ENCODE results near the gene FGGY.
A peak's percentile ranks its signal among the peaks of the same experiment; 100 is the strongest.
"Not testable (repeated sequence)": the region's sequence is repeated elsewhere in the genome, so short reads cannot be mapped to it uniquely, and the experiment has no call there.

Gene FGGY

DNA sequence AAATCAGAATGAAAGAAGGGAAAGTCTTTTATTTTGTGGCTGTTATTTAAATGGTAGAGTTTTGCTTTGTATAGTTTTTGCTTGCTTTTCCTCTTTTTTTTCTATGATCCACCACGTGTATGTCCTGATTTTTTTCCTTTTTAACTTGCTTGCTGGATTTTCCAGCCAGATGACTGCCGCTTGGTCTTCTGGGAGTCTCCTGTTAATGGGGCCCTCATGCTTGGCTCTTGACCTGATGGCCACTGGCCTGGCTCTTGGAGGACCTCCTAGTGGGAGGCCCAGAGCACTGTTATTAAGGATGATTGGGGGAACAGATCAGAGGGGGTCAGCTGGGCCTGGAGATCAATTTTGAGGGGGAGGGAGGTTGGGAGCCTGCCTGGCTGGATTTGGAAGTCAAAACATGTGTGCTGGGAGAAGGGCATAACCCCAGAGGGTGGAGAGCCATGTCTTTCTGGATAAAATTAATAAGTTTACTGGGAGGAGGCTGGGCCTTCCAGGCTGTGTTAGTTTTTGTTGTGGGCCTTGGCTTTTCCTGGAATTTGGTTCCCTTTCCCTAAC lies 1.2 kb downstream of the FGGY start:
- peak overlapping the region; percentile 22 for H3K27ac ChIP-seq (ENCODE audit: low read depth, low read length)
- no peaks in the 10 kb centered on the region for H3K27me3 ChIP-seq (ENCODE audit: control insufficient read depth in 1 of 2, insufficient read depth in 2 of 2, low read length in 2 of 2)
- peaks cover 0 to 4% of the 10 kb centered on the region in 2 donors for H3K9me3 ChIP-seq (ENCODE audit: control insufficient read depth in 1 of 2, low read length in 2 of 2)
- peak overlapping the region in 1 of 2 donors; percentile 90 for H3K9ac ChIP-seq (ENCODE audit: low read depth in 1 of 2, low read length in 2 of 2)
- H3K4me3 ChIP-seq (ENCODE audit: low read depth in 1 of 2, low read length in 2 of 2): peak overlapping the region in 1 of 2 donors; percentile 13
- H3K4me1 ChIP-seq (ENCODE audit: control insufficient read depth in 1 of 2, insufficient read depth in 2 of 2, low read length in 2 of 2): peaks cover 14 to 18% of the 10 kb centered on the region in 2 donors
- no peaks in the 10 kb centered on the region for H3K36me3 ChIP-seq (ENCODE audit: control insufficient read depth in 1 of 2, insufficient read depth in 2 of 2, low read length in 2 of 2)

DNA sequence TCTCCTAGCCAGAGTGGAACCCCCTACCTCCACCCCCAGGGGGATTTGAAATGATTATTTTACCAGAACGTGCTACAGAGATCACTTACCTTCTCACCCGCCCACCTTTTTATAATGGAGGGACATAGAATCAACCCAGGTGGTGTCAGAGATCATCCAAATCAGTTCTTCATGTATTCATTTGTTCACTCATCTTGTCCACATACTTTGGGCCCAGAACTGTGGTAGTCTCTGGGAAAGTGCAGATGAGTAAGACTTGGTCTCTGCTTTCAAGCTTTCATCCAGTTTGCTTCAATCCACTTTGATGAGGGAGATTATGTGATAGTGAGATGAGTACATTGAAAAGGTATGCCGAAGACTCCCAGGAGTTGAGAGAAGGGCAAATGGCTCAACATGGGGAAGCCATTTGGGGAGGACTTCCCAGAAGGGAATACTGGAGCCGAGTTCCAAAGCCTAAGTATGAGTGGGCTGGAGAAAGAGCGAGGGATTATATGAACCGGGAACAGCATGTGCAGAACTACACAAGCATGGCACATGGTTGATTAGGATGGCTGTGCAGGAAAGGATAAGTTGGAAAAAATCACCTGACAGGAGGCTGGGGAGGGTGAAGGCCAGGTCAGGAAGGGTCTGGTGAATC lies 1.9 kb downstream of the FGGY start:
- Histone ChIP-seq H3K27me3 (ENCODE audit: control insufficient read depth in 1 of 2, insufficient read depth in 2 of 2, low read length in 2 of 2) (no peaks in the 10 kb centered on the region), H3K36me3 (ENCODE audit: control insufficient read depth in 1 of 2, insufficient read depth in 2 of 2, low read length in 2 of 2) (no peaks in the 10 kb centered on the region), H3K9ac (ENCODE audit: low read depth in 1 of 2, low read length in 2 of 2) (no peak overlapping the region), H3K4me1 (ENCODE audit: control insufficient read depth in 1 of 2, insufficient read depth in 2 of 2, low read length in 2 of 2) (peaks cover 14 to 18% of the 10 kb centered on the region in 2 donors), H3K4me3 (ENCODE audit: low read depth in 1 of 2, low read length in 2 of 2) (no peak overlapping the region), H3K9me3 (ENCODE audit: control insufficient read depth in 1 of 2, low read length in 2 of 2) (peaks cover 0 to 4% of the 10 kb centered on the region in 2 donors), H3K27ac (ENCODE audit: low read depth, low read length) (no peak overlapping the region)

DNA sequence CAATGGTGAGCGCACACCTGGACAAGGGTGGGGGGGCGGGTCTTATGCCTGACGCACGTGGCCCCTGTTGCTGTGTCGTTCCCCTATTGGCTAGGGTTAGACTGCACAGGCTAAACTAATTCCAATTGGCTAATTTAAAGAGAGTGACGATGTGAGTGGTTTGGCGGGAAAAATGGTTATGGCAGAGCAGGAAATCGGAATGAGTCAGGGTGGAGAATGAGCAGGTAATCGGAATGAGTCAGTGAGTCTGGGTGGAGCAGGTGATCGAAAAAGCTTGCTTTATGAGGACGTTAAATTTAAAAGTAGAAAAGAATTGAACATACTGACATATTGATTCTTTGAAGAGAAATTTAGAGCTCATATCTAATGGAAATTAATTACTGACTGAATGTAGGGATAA lies 2.8 kb downstream of the FGGY start:
- H3K4me3 ChIP-seq (ENCODE audit: low read depth in 1 of 2, low read length in 2 of 2); H3K36me3 ChIP-seq (ENCODE audit: control insufficient read depth in 1 of 2, insufficient read depth in 2 of 2, low read length in 2 of 2); H3K27ac ChIP-seq (ENCODE audit: low read depth, low read length); H3K27me3 ChIP-seq (ENCODE audit: control insufficient read depth in 1 of 2, insufficient read depth in 2 of 2, low read length in 2 of 2); H3K9ac ChIP-seq (ENCODE audit: low read depth in 1 of 2, low read length in 2 of 2); H3K9me3 ChIP-seq (ENCODE audit: control insufficient read depth in 1 of 2, low read length in 2 of 2): not testable (repeated sequence)
- peaks cover 14 to 18% of the 10 kb centered on the region in 2 donors for H3K4me1 ChIP-seq (ENCODE audit: control insufficient read depth in 1 of 2, insufficient read depth in 2 of 2, low read length in 2 of 2)

DNA sequence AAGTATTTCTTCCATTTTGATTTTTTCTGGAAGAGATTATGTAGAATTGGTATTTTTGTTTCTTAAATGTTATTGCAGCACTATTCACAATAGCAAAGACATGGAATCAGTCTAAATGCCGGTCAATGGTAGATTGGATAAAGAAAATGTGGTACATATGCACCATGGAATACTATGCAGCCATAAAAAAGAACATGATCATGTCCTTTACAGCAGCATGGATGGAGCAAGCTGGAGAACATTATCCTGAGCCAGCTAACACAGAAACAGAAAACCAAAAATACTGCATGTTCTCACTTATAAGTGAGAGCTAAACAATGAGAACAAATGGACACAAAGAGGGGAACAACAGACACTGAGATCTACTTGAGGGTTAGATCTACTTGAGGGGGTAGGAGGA lies 5.4 kb downstream of the FGGY start:
- Histone ChIP-seq H3K4me3 (ENCODE audit: low read depth in 1 of 2, low read length in 2 of 2) (no peak overlapping the region), H3K27ac (ENCODE audit: low read depth, low read length) (no peak overlapping the region), H3K27me3 (ENCODE audit: control insufficient read depth in 1 of 2, insufficient read depth in 2 of 2, low read length in 2 of 2) (no peaks in the 10 kb centered on the region)

DNA sequence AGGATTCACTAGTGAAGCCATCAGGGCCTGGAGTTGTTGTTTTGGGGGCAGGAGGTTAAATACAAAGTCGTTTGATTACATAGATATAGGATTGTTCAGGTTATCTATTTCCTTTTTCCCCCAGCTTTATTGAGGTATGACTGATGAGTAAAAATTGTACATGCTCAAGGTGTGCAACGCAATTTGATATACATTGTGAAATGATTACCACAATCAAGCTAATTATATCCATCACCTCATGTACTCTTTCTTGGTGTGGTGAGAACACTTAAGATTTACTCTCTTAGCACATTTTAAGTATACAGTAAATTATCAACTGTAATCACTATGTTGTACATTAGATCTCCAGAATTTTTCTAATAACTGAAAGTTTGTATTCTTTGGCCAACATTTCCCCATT lies 6.0 kb downstream of the FGGY start:
- Histone ChIP-seq H3K36me3 (ENCODE audit: control insufficient read depth in 1 of 2, insufficient read depth in 2 of 2, low read length in 2 of 2) (no peaks in the 10 kb centered on the region), H3K27ac (ENCODE audit: low read depth, low read length) (no peak overlapping the region), H3K9ac (ENCODE audit: low read depth in 1 of 2, low read length in 2 of 2) (no peak overlapping the region), H3K4me3 (ENCODE audit: low read depth in 1 of 2, low read length in 2 of 2) (no peak overlapping the region), H3K9me3 (ENCODE audit: control insufficient read depth in 1 of 2, low read length in 2 of 2) (peaks cover 8 to 14% of the 10 kb centered on the region in 2 donors), H3K27me3 (ENCODE audit: control insufficient read depth in 1 of 2, insufficient read depth in 2 of 2, low read length in 2 of 2) (no peaks in the 10 kb centered on the region), H3K4me1 (ENCODE audit: control insufficient read depth in 1 of 2, insufficient read depth in 2 of 2, low read length in 2 of 2) (peaks cover 4% of the 10 kb centered on the region in 2 donors)

More for the DNA sequence above, 5.4 kb downstream of the FGGY start:
- Histone ChIP-seq H3K9ac (ENCODE audit: low read depth in 1 of 2, low read length in 2 of 2) (no peak overlapping the region), H3K4me1 (ENCODE audit: control insufficient read depth in 1 of 2, insufficient read depth in 2 of 2, low read length in 2 of 2) (peaks cover 4 to 7% of the 10 kb centered on the region in 2 donors), H3K9me3 (ENCODE audit: control insufficient read depth in 1 of 2, low read length in 2 of 2) (peaks cover 8 to 14% of the 10 kb centered on the region in 2 donors), H3K36me3 (ENCODE audit: control insufficient read depth in 1 of 2, insufficient read depth in 2 of 2, low read length in 2 of 2) (no peaks in the 10 kb centered on the region)

DNA sequence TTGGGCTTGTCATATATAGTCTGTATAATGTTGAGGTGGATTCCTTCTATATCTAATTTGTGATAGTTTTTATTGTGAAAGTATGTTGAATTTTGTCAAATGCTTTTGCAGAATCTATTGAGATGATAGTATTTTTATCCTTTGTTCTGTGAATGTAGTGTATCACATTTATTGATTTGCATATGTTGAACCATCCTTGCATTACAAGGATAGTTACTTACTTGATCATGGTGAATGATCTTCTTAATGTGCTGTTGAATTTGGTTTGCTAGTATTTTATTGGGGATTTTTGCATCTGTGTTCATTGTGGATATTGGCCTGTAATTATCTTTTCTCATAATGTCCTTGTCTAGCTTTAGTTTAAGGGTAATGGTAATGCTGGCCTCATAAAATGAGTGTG lies 8.3 kb downstream of the FGGY start:
- Histone ChIP-seq H3K27me3 (ENCODE audit: control insufficient read depth in 1 of 2, insufficient read depth in 2 of 2, low read length in 2 of 2) (no peaks in the 10 kb centered on the region), H3K4me1 (ENCODE audit: control insufficient read depth in 1 of 2, insufficient read depth in 2 of 2, low read length in 2 of 2) (no peaks in the 10 kb centered on the region), H3K9ac (ENCODE audit: low read depth in 1 of 2, low read length in 2 of 2) (no peak overlapping the region), H3K27ac (ENCODE audit: low read depth, low read length) (no peak overlapping the region), H3K36me3 (ENCODE audit: control insufficient read depth in 1 of 2, insufficient read depth in 2 of 2, low read length in 2 of 2) (no peaks in the 10 kb centered on the region), H3K9me3 (ENCODE audit: control insufficient read depth in 1 of 2, low read length in 2 of 2) (peaks cover 8 to 14% of the 10 kb centered on the region in 2 donors), H3K4me3 (ENCODE audit: low read depth in 1 of 2, low read length in 2 of 2) (no peak overlapping the region)

DNA sequence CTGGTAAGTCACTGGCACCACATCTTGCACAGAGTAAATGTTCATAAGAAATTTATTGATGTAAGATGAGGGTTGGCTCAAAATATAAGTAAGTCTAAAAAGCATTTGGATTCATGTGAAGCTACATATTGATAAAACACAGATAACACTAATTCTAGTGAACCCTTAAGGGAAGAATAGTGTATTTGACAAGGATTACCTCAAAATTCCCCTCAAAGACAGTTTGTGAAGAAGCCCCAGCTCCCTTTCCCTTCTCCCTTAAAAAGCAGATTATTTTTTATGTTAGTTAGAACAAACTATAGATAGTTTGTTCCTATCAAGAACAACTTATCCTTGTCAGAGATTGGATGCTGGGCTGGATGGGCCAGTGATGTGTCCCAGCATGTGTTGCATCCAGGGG lies 10.7 kb downstream of the FGGY start:
- H3K9me3 ChIP-seq (ENCODE audit: control insufficient read depth in 1 of 2, low read length in 2 of 2): peaks cover 8 to 9% of the 10 kb centered on the region in 2 donors
- H3K36me3 ChIP-seq (ENCODE audit: control insufficient read depth in 1 of 2, insufficient read depth in 2 of 2, low read length in 2 of 2): no peaks in the 10 kb centered on the region
- no peaks in the 10 kb centered on the region for H3K4me1 ChIP-seq (ENCODE audit: control insufficient read depth in 1 of 2, insufficient read depth in 2 of 2, low read length in 2 of 2)
- no peak overlapping the region for H3K4me3 ChIP-seq (ENCODE audit: low read depth in 1 of 2, low read length in 2 of 2)
- H3K27ac ChIP-seq (ENCODE audit: low read depth, low read length): no peak overlapping the region
- H3K27me3 ChIP-seq (ENCODE audit: control insufficient read depth in 1 of 2, insufficient read depth in 2 of 2, low read length in 2 of 2): no peaks in the 10 kb centered on the region
- no peak overlapping the region for H3K9ac ChIP-seq (ENCODE audit: low read depth in 1 of 2, low read length in 2 of 2)

DNA sequence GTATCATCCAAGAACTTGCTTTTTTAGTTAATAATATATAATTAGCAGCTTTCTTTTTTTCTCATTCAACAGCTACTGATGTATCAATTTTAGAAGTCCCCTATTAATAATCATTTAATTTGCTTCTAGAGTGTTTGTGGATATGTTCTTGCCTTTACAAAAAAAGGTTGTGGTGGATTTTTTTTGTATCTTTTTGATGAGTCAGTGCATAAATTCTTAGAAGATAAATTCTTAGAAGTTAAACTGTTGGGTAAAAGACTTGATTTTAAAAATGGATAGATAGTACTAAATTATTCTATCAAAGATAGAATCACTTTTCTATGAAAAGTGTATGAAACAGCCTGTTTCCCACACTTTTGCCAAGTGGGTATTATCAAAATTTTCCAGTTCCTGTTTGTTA lies 11.9 kb downstream of the FGGY start:
- no peaks in the 10 kb centered on the region for H3K4me1 ChIP-seq (ENCODE audit: control insufficient read depth in 1 of 2, insufficient read depth in 2 of 2, low read length in 2 of 2)
- no peak overlapping the region for H3K27ac ChIP-seq (ENCODE audit: low read depth, low read length)
- H3K9ac ChIP-seq (ENCODE audit: low read depth in 1 of 2, low read length in 2 of 2): no peak overlapping the region
- H3K27me3 ChIP-seq (ENCODE audit: control insufficient read depth in 1 of 2, insufficient read depth in 2 of 2, low read length in 2 of 2): no peaks in the 10 kb centered on the region
- no peaks in the 10 kb centered on the region for H3K36me3 ChIP-seq (ENCODE audit: control insufficient read depth in 1 of 2, insufficient read depth in 2 of 2, low read length in 2 of 2)
- no peak overlapping the region for H3K4me3 ChIP-seq (ENCODE audit: low read depth in 1 of 2, low read length in 2 of 2)
- H3K9me3 ChIP-seq (ENCODE audit: control insufficient read depth in 1 of 2, low read length in 2 of 2): peaks cover 8 to 9% of the 10 kb centered on the region in 2 donors

DNA sequence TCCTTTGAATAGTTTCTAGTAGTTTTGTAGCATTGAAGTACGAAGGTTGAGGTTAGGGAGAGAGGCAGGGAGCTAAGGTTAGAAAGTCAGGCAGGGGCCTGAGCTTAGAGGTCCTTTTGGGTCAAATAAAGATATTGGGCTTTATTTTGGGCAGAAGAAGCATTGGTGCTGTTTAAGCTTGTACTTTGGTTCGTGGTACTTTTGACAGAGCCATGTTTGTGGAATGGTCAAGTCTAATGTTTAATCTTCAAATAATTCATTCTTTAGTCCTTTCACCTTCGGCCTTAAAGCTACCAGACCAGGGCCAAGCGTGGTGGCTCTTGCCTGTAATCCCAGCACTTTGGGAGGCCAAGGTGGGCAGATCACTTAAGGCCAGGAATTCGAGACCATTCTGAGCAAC lies 12.5 kb downstream of the FGGY start:
- no peaks in the 10 kb centered on the region for H3K27me3 ChIP-seq (ENCODE audit: control insufficient read depth in 1 of 2, insufficient read depth in 2 of 2, low read length in 2 of 2)
- no peak overlapping the region for H3K4me3 ChIP-seq (ENCODE audit: low read depth in 1 of 2, low read length in 2 of 2)
- H3K36me3 ChIP-seq (ENCODE audit: control insufficient read depth in 1 of 2, insufficient read depth in 2 of 2, low read length in 2 of 2): no peaks in the 10 kb centered on the region
- H3K4me1 ChIP-seq (ENCODE audit: control insufficient read depth in 1 of 2, insufficient read depth in 2 of 2, low read length in 2 of 2): no peaks in the 10 kb centered on the region
- no peak overlapping the region for H3K27ac ChIP-seq (ENCODE audit: low read depth, low read length)
- peaks cover 7 to 9% of the 10 kb centered on the region in 2 donors for H3K9me3 ChIP-seq (ENCODE audit: control insufficient read depth in 1 of 2, low read length in 2 of 2)
- H3K9ac ChIP-seq (ENCODE audit: low read depth in 1 of 2, low read length in 2 of 2): no peak overlapping the region

DNA sequence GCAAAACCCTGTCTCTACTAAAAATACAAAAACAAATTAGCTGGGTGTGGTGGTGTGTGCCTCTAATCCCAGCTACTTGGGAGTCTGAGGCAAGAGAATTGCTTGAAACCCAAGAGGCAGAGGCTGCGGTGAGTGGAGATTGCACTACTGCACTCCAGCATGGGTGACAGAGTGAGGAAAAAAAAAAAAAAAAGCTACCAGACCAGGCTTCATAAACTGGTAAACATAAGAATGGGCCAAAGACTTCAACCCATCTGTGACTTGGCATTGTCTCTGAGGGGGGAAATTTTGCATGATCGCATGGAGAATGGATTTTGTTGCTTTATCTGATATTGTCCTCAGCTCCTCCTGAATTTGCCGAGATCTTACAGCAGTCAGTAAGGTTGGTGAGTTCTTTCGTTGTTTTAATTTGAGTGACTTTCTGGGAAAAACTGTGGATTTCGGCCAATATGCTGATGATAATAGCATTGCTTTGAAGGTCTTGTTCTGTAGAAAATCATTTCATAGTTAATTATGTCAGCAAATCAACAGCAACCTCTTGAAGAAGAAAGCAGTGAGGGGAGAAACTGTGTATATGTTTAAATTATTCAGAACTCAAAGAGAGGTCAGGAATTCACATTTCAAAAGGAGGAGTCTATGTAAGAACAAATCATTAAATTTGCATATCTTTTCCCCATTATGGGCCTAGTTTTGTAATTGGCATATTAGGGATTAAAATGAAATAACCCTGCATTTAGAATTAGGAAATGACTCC lies 13.1 kb downstream of the FGGY start:
- Histone ChIP-seq H3K27me3 (ENCODE audit: control insufficient read depth in 1 of 2, insufficient read depth in 2 of 2, low read length in 2 of 2) (no peaks in the 10 kb centered on the region), H3K27ac (ENCODE audit: low read depth, low read length) (no peak overlapping the region), H3K9ac (ENCODE audit: low read depth in 1 of 2, low read length in 2 of 2) (no peak overlapping the region), H3K36me3 (ENCODE audit: control insufficient read depth in 1 of 2, insufficient read depth in 2 of 2, low read length in 2 of 2) (no peaks in the 10 kb centered on the region), H3K4me3 (ENCODE audit: low read depth in 1 of 2, low read length in 2 of 2) (no peak overlapping the region), H3K9me3 (ENCODE audit: control insufficient read depth in 1 of 2, low read length in 2 of 2) (peaks cover 3 to 9% of the 10 kb centered on the region in 2 donors), H3K4me1 (ENCODE audit: control insufficient read depth in 1 of 2, insufficient read depth in 2 of 2, low read length in 2 of 2) (no peaks in the 10 kb centered on the region)
